Natural killer cell treated with Interleukin-12 subunit alpha and Interleukin-12 subunit beta and Interleukin-15 and Interleukin-18, amount 100 ng/mL, for 72 hours (primary cell): Measurements from ENCODE around the gene COMMD8. TPM values are rescaled to one million over a fixed set of nuclear protein-coding genes. Genes with fewer than 3 reads are reported as not detected.

ENCODE experiments used
- total RNA-seq, 2 donors: library from RNA; stranded (reverse); gene quantifications; one replicate each; pipeline ENCODE4 v1.2.3, GENCODE V29; 2022

The COMMD8 gene
- total RNA-seq, 2 donors from 2014 or later = 13.7 to 23.3 TPM

Other genes starting within 250 kb of the COMMD8 start
- gene ATP10D, start 21.6 kb upstream of the COMMD8 start, total RNA-seq = 10 to 100 TPM in 1 of 2 donors, 1 to 10 TPM in 1; 9.9 to 36.7 TPM